Endothelial cell of umbilical vein (primary cell): ENCODE measurements around the gene TKT. TPM values are rescaled to one million over a fixed set of nuclear protein-coding genes. Genes with fewer than 3 reads are reported as not detected.

ENCODE experiments used
- BruUV-seq: library from RNA; stranded (reverse); fragments of 400-500 nt; replicated peaks from 2 replicates; lab custom pipeline; 2021; lab: Mats Ljungman, UMichigan
- CTCF ChIA-PET: fragments of 300-600, 350-600 bp; sonication (Branson Sonifier 250); formaldehyde crosslinking; loops from one replicate; lab custom pipeline; 2021; ENCODE audit warnings: antibody characterized with exemption, inconsistent platforms; lab: Charles Lee
- POLR2A ChIA-PET: fragments of 300-600, 350-600 bp; sonication (Branson Sonifier 250); formaldehyde crosslinking; loops from one replicate; lab custom pipeline; 2021; ENCODE audit warnings: antibody characterized with exemption, inconsistent platforms; lab: Charles Lee
- DNase-seq: peaks from one replicate; pipeline ENCODE4 v3.0.0-alpha.2; 2011; ENCODE audit warnings: low read depth, low spot score
- FAIRE-seq: peaks from 2 replicates; lab custom pipeline; 2011; peaks lifted over from hg19 to GRCh38; lab: Jason Lieb, UNC
- H2AFZ ChIP-seq: 2 replicates; pipeline ENCODE4 v1.6.0; 2012; ENCODE audit warnings: low read depth, low read length, control low read depth, inconsistent platforms
- H3K27ac ChIP-seq: 2 replicates; pipeline ENCODE4 v1.5.1; 2011; ENCODE audit warnings: low read depth, mild to moderate bottlenecking, control low read depth, low read length, moderate library complexity; ENCODE audit not compliant: insufficient read depth
- H3K27me3 ChIP-seq, 2 experiments: 2 replicates each; pipeline versions ENCODE4 v1.6.0 to v1.6.1; 2011; ENCODE audit warnings: low read length in 2 of 2, mixed read lengths in 1 of 2; ENCODE audit not compliant: control insufficient read depth in 2 of 2, insufficient read depth in 2 of 2
- H3K36me3 ChIP-seq, 2 experiments: 2 replicates in 1 of 2; 3 replicates in 1 of 2; pipeline ENCODE4 v1.5.1; 2011; ENCODE audit warnings: low read length in 2 of 2, mild to moderate bottlenecking in 1 of 2, moderate library complexity in 1 of 2; ENCODE audit not compliant: control insufficient read depth in 2 of 2, insufficient read depth in 2 of 2; ENCODE audit errors: extremely low read depth in 1 of 2
- H3K4me1 ChIP-seq: 3 replicates; pipeline ENCODE4 v1.5.1; 2011; ENCODE audit warnings: mild to moderate bottlenecking, low read length; ENCODE audit not compliant: control insufficient read depth, insufficient read depth; ENCODE audit errors: extremely low read depth
- H3K4me2 ChIP-seq: 2 replicates; pipeline ENCODE4 v1.6.1; 2011; ENCODE audit warnings: low read length, control low read depth, mixed read lengths; ENCODE audit not compliant: insufficient read depth
- H3K4me3 ChIP-seq, 3 experiments: fragments of 200-600 bp in 1 of 3; sonication (generic), shearing (Covaris generic) in 1 of 3; replicated peaks in 1 of 3; 2 replicates each; pipeline ENCODE4 v1.5.1; 2011 to 2016; ENCODE audit warnings: control low read depth in 3 of 3, low read length in 3 of 3, mild to moderate bottlenecking in 2 of 3, inconsistent platforms in 1 of 3, low read depth in 1 of 3, moderate library complexity in 1 of 3; ENCODE audit not compliant: insufficient read depth in 1 of 3
- H3K79me2 ChIP-seq: 2 replicates; pipeline ENCODE4 v1.6.0; 2012; ENCODE audit warnings: low read length, inconsistent platforms; ENCODE audit not compliant: control insufficient read depth, insufficient read depth
- H3K9ac ChIP-seq: replicated peaks from 2 replicates; pipeline ENCODE3; 2011; ENCODE audit warnings: low read length, control low read depth; ENCODE audit not compliant: insufficient read depth; ENCODE audit errors: extremely low read depth
- H3K9me1 ChIP-seq: replicated peaks from 3 replicates; pipeline ENCODE4 v1.6.0; 2011; ENCODE audit warnings: mild to moderate bottlenecking, low read length; ENCODE audit not compliant: control insufficient read depth, insufficient read depth; ENCODE audit errors: extremely low read depth
- H3K9me3 ChIP-seq: replicated peaks from 2 replicates; pipeline ENCODE4 v1.5.1; 2012; ENCODE audit warnings: low read length, inconsistent platforms; ENCODE audit not compliant: control insufficient read depth, insufficient read depth
- H4K20me1 ChIP-seq: replicated peaks from 2 replicates; pipeline ENCODE3; 2011; ENCODE audit warnings: mild to moderate bottlenecking, low read length; ENCODE audit not compliant: control insufficient read depth, insufficient read depth; ENCODE audit errors: extremely low read depth
- CTCF ChIP-seq, 2 donors: IDR thresholded peaks; 1 replicate in 1 of 2; 2 replicates in 1 of 2; pipeline ENCODE4 v1.5.1; 2011; ENCODE audit warnings: low read length in 2 of 2, mild to moderate bottlenecking in 2 of 2, moderate library complexity in 2 of 2, control low read depth in 1 of 2, inconsistent platforms in 1 of 2, low read depth in 1 of 2; ENCODE audit not compliant: insufficient read depth in 1 of 2; ENCODE audit errors: extremely low read depth in 1 of 2
- EZH2 ChIP-seq: IDR thresholded peaks from 2 replicates; pipeline ENCODE4 v1.6.1; 2012; ENCODE audit warnings: borderline replicate concordance, low read depth, mild to moderate bottlenecking, moderate library complexity, low read length, inconsistent platforms; ENCODE audit not compliant: severe bottlenecking
- FOS ChIP-seq: IDR thresholded peaks from 2 replicates; pipeline ENCODE4 v1.6.1; 2011; ENCODE audit warnings: mild to moderate bottlenecking, low read length, moderate library complexity, borderline replicate concordance; ENCODE audit not compliant: insufficient read depth
- GATA2 ChIP-seq: IDR thresholded peaks from 2 replicates; pipeline ENCODE4 v1.7.0; 2011; ENCODE audit warnings: low read depth, mild to moderate bottlenecking, moderate library complexity, mixed read lengths, low read length; ENCODE audit not compliant: insufficient read length, insufficient read depth
- JUN ChIP-seq: IDR thresholded peaks from 2 replicates; pipeline ENCODE4 v1.6.1; 2011; ENCODE audit warnings: borderline replicate concordance, low read depth; ENCODE audit not compliant: insufficient read length, insufficient read depth
- MAX ChIP-seq: IDR thresholded peaks from 2 replicates; pipeline ENCODE4 v1.6.1; 2011; ENCODE audit not compliant: insufficient read depth, insufficient read length
- MYC ChIP-seq: IDR thresholded peaks from one replicate; pipeline ENCODE4 v1.6.1; 2011; ENCODE audit warnings: mild to moderate bottlenecking, low read depth, low read length
- POLR2A ChIP-seq: IDR thresholded peaks from 2 replicates; pipeline ENCODE4 v1.6.1; 2012; ENCODE audit warnings: low read depth, mild to moderate bottlenecking, control low read depth, low read length
- POLR2AphosphoS5 ChIP-seq: IDR thresholded peaks from 2 replicates; pipeline ENCODE4 v1.6.1; 2012; ENCODE audit warnings: low read depth, mild to moderate bottlenecking, control low read depth, low read length, moderate library complexity; ENCODE audit not compliant: insufficient read depth
- dilution Hi-C: fragments of 300-500 bp; cut with MboI; formaldehyde crosslinking; loops from one replicate; pipeline ENCODE4 v1.15.0; 2019; ENCODE audit warnings: low sequenced_read_pairs; ENCODE audit not compliant: extremely low pct_ligation_motif_present
- intact Hi-C: fragments of 100-400 bp; cut with micrococcal nuclease; formaldehyde crosslinking; loops from one replicate; pipeline ENCODE4 v1.10.0; 2022
- polyA plus RNA-seq, 4 experiments: library from polyadenylated mRNA; depleted of rRNA in 3 of 4; stranded (reverse) in 3 of 4; unstranded in 1 of 4; fragments of >200 nt; gene quantifications; 2 replicates each; pipeline versions ENCODE4 v1.2.1 to v1.2.3, GENCODE V29; 2011 to 2012; ENCODE audit warnings: missing spikeins in 1 of 4
- total RNA-seq: library from RNA; stranded (reverse); gene quantifications from 2 replicates; pipeline ENCODE4 v1.2.3, GENCODE V29; 2021

TKT gene
- total and polyA plus RNA-seq, 2 donors (not counting 3 experiments of a cell fraction or from before 2014, with no cell fraction given) = 287 to 586 TPM

- DNase-seq (no peak), FAIRE-seq (no peak)
- no peaks in the 10 kb centered on the region for H3K9me3 ChIP-seq
- no peaks in the 10 kb centered on the region for H3K27me3 ChIP-seq
- intact Hi-C loops (loop anchor here (1.0 kb wide), 1 partner anchor 14 kb away; no protein-coding TSS in a partner anchor), dilution Hi-C loops (no loop called here)
- H4K20me1 ChIP-seq = peaks cover 3% of the 10 kb centered on the region
- ChIA-PET CTCF (no interaction called here), POLR2A (no interaction called here)
- H2AFZ ChIP-seq = no peak overlapping the region
- no peak overlapping the region for H3K4me3 ChIP-seq
- no peak overlapping the region for H3K4me2 ChIP-seq
- peaks cover 15% of the 10 kb centered on the region for H3K4me1 ChIP-seq
- TF ChIP-seq MYC (no peak), POLR2AphosphoS5 (no peak), EZH2 (no peak), JUN (no peak), GATA2 (no peak), MAX (no peak), FOS (no peak), POLR2A (no peak), CTCF (IDR thresholded peaks at IDR 0.05; ENCODE audit: extremely low read depth in 1 of 2, insufficient read depth in 1 of 2, low read depth in 1 of 2, low read length in 2 of 2) (no peak)
- H3K27ac ChIP-seq = no peak overlapping the region
- H3K36me3 ChIP-seq = no peaks in the 10 kb centered on the region
- peaks cover 41% of the 10 kb centered on the region for H3K79me2 ChIP-seq
- BruUV-seq = no TSS peak
- no peak overlapping the region for H3K9ac ChIP-seq
- no peaks in the 10 kb centered on the region for H3K9me1 ChIP-seq
Measured at GRCh38 chr3:53256704-53257055, 858 bp upstream of the TKT start.
